PFSK-1 (cell line): ENCODE measurements around the gene SV2C.

Source experiments
- FOXP2 ChIP-seq: optimal IDR thresholded peaks from 2 replicates; pipeline ENCODE3; 2011; ENCODE audit warnings: borderline replicate concordance, control low read depth, inconsistent platforms; ENCODE audit not compliant: insufficient read depth; ENCODE audit errors: extremely low read length, extremely low read depth
- POLR2AphosphoS5 ChIP-seq: IDR thresholded peaks from 2 replicates; pipeline ENCODE4 v1.6.1; 2012; ENCODE audit warnings: low read depth, mild to moderate bottlenecking, control low read depth, low read length, moderate library complexity
- SIN3A ChIP-seq: IDR thresholded peaks from 2 replicates; pipeline ENCODE4 v1.6.1; 2012; ENCODE audit warnings: mild to moderate bottlenecking, low read length, moderate library complexity, borderline replicate concordance; ENCODE audit not compliant: insufficient read depth
- TAF1 ChIP-seq: IDR thresholded peaks from 2 replicates; pipeline ENCODE4 v1.6.1; 2012; ENCODE audit warnings: low read length, control low read depth, borderline replicate concordance; ENCODE audit not compliant: insufficient read depth
- TF ChIP-seq, protein P1 (sequence below), 2 experiments: IDR thresholded peaks; 2 replicates each; pipeline versions ENCODE4 v1.6.1 to v1.8.0; 2011 to 2012; ENCODE audit warnings: low read depth in 2 of 2, low read length in 2 of 2, control low read depth in 1 of 2, inconsistent platforms in 1 of 2, mild to moderate bottlenecking in 1 of 2, moderate library complexity in 1 of 2; ENCODE audit not compliant: insufficient read depth in 1 of 2

DNA sequence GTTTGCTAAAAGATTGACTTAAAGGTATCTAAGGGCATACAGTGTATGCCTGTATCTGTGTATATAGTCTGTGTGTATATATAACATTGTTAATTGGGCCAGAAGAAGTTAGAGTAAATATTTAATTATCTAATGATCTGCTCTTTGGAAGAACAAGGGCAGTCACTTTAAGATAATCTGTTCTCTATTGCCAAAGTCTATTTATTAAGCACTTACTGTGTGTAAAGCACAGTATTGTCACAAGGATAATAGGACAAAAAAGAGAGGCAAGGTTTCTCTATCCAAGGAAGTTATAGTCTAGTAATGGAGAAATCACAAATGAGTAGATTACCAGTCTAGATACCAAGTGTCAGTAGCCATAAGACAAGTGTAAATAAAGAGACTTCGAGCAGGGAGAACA is 51.5 kb downstream of the SV2C start:
- TF ChIP-seq SIN3A (no peak), POLR2AphosphoS5 (no peak), FOXP2 (no peak), TAF1 (no peak)
- TF ChIP-seq, protein P1, sequence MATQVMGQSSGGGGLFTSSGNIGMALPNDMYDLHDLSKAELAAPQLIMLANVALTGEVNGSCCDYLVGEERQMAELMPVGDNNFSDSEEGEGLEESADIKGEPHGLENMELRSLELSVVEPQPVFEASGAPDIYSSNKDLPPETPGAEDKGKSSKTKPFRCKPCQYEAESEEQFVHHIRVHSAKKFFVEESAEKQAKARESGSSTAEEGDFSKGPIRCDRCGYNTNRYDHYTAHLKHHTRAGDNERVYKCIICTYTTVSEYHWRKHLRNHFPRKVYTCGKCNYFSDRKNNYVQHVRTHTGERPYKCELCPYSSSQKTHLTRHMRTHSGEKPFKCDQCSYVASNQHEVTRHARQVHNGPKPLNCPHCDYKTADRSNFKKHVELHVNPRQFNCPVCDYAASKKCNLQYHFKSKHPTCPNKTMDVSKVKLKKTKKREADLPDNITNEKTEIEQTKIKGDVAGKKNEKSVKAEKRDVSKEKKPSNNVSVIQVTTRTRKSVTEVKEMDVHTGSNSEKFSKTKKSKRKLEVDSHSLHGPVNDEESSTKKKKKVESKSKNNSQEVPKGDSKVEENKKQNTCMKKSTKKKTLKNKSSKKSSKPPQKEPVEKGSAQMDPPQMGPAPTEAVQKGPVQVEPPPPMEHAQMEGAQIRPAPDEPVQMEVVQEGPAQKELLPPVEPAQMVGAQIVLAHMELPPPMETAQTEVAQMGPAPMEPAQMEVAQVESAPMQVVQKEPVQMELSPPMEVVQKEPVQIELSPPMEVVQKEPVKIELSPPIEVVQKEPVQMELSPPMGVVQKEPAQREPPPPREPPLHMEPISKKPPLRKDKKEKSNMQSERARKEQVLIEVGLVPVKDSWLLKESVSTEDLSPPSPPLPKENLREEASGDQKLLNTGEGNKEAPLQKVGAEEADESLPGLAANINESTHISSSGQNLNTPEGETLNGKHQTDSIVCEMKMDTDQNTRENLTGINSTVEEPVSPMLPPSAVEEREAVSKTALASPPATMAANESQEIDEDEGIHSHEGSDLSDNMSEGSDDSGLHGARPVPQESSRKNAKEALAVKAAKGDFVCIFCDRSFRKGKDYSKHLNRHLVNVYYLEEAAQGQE (IDR thresholded peaks at IDR 0.05; ENCODE audit: insufficient read depth in 1 of 2, low read depth in 2 of 2, low read length in 2 of 2) = no peak
